Measurements from ENCODE around the gene KLF9.

Gene KLF9

DNA sequence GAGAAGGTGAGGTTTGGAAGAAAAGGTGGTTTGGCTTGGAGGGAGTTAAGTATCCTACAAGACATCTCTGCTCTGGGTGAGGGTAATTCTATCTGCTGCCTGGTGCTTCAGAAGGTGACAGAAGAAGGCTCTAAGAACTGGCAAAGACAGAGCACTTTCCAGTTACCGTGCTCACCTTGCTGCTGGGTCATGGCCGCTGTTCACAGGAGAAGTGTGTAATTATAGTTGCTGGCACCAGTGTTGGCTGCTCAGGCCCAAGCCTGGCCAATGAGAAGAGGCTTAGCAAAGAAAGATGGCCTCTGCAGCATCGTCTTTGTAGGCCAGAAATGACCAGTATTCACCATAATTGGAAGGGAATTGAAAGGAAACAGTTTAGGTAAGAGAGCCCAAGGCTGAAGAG, 37.9 kb upstream of the KLF9 start:
- TF ChIP-seq, protein P1, sequence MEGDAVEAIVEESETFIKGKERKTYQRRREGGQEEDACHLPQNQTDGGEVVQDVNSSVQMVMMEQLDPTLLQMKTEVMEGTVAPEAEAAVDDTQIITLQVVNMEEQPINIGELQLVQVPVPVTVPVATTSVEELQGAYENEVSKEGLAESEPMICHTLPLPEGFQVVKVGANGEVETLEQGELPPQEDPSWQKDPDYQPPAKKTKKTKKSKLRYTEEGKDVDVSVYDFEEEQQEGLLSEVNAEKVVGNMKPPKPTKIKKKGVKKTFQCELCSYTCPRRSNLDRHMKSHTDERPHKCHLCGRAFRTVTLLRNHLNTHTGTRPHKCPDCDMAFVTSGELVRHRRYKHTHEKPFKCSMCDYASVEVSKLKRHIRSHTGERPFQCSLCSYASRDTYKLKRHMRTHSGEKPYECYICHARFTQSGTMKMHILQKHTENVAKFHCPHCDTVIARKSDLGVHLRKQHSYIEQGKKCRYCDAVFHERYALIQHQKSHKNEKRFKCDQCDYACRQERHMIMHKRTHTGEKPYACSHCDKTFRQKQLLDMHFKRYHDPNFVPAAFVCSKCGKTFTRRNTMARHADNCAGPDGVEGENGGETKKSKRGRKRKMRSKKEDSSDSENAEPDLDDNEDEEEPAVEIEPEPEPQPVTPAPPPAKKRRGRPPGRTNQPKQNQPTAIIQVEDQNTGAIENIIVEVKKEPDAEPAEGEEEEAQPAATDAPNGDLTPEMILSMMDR (IDR thresholded peaks at IDR 0.05; ENCODE audit: unreplicated experiment in 3 of 3): no peak
- Mint-ChIP-seq H3K4me1 (no peaks in the 10 kb centered on the region), H3K27me3 (ENCODE audit: low read depth) (no peaks in the 10 kb centered on the region), H3K27ac (no peak overlapping the region), H3K9me3 (no peaks in the 10 kb centered on the region), H3K36me3 (ENCODE audit: low read depth) (no peaks in the 10 kb centered on the region), H3K4me3 (no peak overlapping the region)

DNA sequence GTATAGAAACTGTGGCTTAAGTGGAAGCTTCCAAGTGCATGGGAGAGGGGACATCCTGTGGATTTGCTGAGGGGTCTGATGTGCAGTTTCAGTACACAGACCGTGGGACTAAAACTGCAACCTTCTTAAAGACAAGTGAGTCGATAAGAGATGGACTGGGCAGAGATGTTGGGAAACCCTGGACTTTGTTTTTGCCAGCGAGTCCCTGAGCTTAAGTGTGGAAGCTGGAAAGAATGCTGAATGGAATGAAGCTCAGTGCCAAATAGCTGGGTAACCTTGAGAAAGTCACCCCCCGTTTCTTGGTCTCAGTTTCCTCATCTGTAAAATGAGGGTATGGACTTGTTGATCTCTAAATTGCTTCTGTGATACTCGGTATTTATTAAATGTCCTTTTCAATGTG, 37.3 kb upstream of the KLF9 start:
- H3K4me1 Mint-ChIP-seq: no peaks in the 10 kb centered on the region
- H3K36me3 Mint-ChIP-seq (ENCODE audit: low read depth): no peaks in the 10 kb centered on the region
- no peak overlapping the region for H3K27ac Mint-ChIP-seq
- no peaks in the 10 kb centered on the region for H3K9me3 Mint-ChIP-seq
- H3K27me3 Mint-ChIP-seq (ENCODE audit: low read depth): no peaks in the 10 kb centered on the region
- TF ChIP-seq, protein P1 (IDR thresholded peaks at IDR 0.05; ENCODE audit: unreplicated experiment in 3 of 3): no peak
- no peak overlapping the region for H3K4me3 Mint-ChIP-seq

GRCh38 chr9:70450738-70451137, 36.3 kb upstream of the KLF9 start:
- Mint-ChIP-seq H3K36me3 (ENCODE audit: low read depth) (no peaks in the 10 kb centered on the region), H3K9me3 (no peaks in the 10 kb centered on the region), H3K4me1 (no peaks in the 10 kb centered on the region), H3K27me3 (ENCODE audit: low read depth) (no peaks in the 10 kb centered on the region), H3K4me3 (no peak overlapping the region), H3K27ac (no peak overlapping the region)
- TF ChIP-seq, protein P1 (IDR thresholded peaks at IDR 0.05; ENCODE audit: unreplicated experiment in 3 of 3): no peak

DNA sequence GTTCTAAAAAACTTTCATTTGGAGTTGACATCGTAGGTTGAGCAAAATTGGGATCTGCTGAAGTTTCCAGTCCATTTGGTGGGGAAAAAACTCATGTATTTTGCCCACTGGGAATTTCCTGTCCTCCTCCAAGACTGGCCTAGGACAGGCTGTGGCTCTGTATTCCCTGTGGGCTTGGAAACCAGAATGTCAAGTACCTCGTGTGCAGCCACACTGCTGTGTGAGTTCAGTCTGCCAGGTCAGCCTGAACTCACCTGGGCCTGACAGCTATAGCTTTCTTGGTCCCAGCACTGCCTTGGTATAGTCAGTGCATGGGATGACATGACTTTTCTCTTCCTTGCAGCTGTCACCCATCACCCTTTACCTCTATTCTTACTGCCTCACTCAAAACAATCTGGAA, 35.0 kb upstream of the KLF9 start:
- no peaks in the 10 kb centered on the region for H3K9me3 Mint-ChIP-seq
- no peaks in the 10 kb centered on the region for H3K4me1 Mint-ChIP-seq
- H3K27ac Mint-ChIP-seq: no peak overlapping the region
- TF ChIP-seq, protein P1 (IDR thresholded peaks at IDR 0.05; ENCODE audit: unreplicated experiment in 3 of 3): no peak
- H3K36me3 Mint-ChIP-seq (ENCODE audit: low read depth): no peaks in the 10 kb centered on the region
- no peaks in the 10 kb centered on the region for H3K27me3 Mint-ChIP-seq (ENCODE audit: low read depth)
- no peak overlapping the region for H3K4me3 Mint-ChIP-seq

GRCh38 chr9:70448919-70449318, 34.5 kb upstream of the KLF9 start:
- Mint-ChIP-seq H3K27me3 (ENCODE audit: low read depth) (no peaks in the 10 kb centered on the region), H3K4me3 (no peak overlapping the region), H3K27ac (no peak overlapping the region), H3K9me3 (no peaks in the 10 kb centered on the region), H3K36me3 (ENCODE audit: low read depth) (no peaks in the 10 kb centered on the region), H3K4me1 (no peaks in the 10 kb centered on the region)
- TF ChIP-seq, protein P1 (IDR thresholded peaks at IDR 0.05; ENCODE audit: unreplicated experiment in 3 of 3): no peak

DNA sequence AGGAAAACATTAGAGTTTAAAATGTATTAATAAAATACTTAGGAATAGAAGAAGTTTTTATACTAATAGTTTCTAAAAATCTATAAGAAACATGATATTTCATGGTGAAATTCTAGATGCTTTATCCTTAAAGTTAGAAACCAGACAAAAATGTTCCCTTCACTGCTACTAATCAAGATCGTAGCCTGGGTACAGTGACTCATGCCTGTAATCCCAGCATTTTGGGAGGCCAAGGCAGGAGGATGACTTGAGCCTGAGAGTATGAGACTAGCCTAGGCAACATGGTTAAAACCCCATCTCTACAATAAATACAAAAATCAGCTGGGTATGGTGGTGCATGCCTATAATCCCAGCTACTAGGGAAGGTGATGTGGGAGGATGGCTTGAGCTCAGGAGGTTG, 30.4 kb upstream of the KLF9 start:
- TF ChIP-seq, protein P1 (IDR thresholded peaks at IDR 0.05; ENCODE audit: unreplicated experiment in 3 of 3): no peak
- H3K36me3 Mint-ChIP-seq (ENCODE audit: low read depth): no peaks in the 10 kb centered on the region
- no peak overlapping the region for H3K27ac Mint-ChIP-seq
- no peak overlapping the region for H3K4me3 Mint-ChIP-seq
- H3K4me1 Mint-ChIP-seq: no peaks in the 10 kb centered on the region
- H3K27me3 Mint-ChIP-seq (ENCODE audit: low read depth): no peaks in the 10 kb centered on the region
- no peaks in the 10 kb centered on the region for H3K9me3 Mint-ChIP-seq

Measured in nephron (organoid).